ENCODE results near the gene C15orf62.

GRCh38 chr15:40769274-40770146 is at the start of gene C15orf62:
- TF ChIP-seq CTCF (IDR thresholded peaks at IDR 0.05) (no peak), POLR2A (IDR thresholded peaks at IDR 0.05) (no peak)

All from thyroid gland (tissue), 4 donors.